Neural progenitor cell (in vitro differentiated cells): ENCODE measurements around the gene DCAF4L1. TPM values are rescaled to one million over a fixed set of nuclear protein-coding genes. Genes with fewer than 3 reads are reported as not detected.

Source experiments
- DNase-seq: peaks from one replicate; pipeline ENCODE4 v3.0.0-alpha.2; 2016; ENCODE audit warnings: low spot score
- H2AFZ ChIP-seq: fragments of 200-600 bp; sonication (generic); replicated peaks from 2 replicates; pipeline ENCODE4 v1.6.1; 2016; ENCODE audit warnings: antibody characterized with exemption
- H3F3A ChIP-seq: fragments of 200-600 bp; sonication (generic); 2 replicates; pipeline ENCODE4 v1.6.1; 2016; ENCODE audit warnings: antibody characterized with exemption, low read depth
- H3K27ac ChIP-seq: fragments of 200-600 bp; sonication (generic); 2 replicates; pipeline ENCODE4 v1.5.1; 2016; ENCODE audit warnings: mild to moderate bottlenecking
- H3K27me3 ChIP-seq: fragments of 200-600 bp; sonication (generic); 2 replicates; pipeline ENCODE4 v1.6.1; 2016; ENCODE audit warnings: mild to moderate bottlenecking, moderate library complexity
- H3K36me3 ChIP-seq: fragments of 200-600 bp; sonication (generic); 2 replicates; pipeline ENCODE4 v1.5.1; 2016
- H3K4me1 ChIP-seq: fragments of 200-600 bp; sonication (generic); 2 replicates; pipeline ENCODE4 v1.6.1; 2016; ENCODE audit warnings: mixed run types
- H3K4me2 ChIP-seq: fragments of 200-600 bp; sonication (generic); 2 replicates; pipeline ENCODE4 v1.6.1; 2016
- H3K4me3 ChIP-seq: fragments of 200-600 bp; sonication (generic); 2 replicates; pipeline ENCODE4 v1.5.1; 2016
- H3K79me2 ChIP-seq: fragments of 200-600 bp; sonication (generic); 2 replicates; pipeline ENCODE4 v1.6.1; 2016; ENCODE audit warnings: low read depth
- H3K9ac ChIP-seq: fragments of 200-600 bp; sonication (generic); 2 replicates; pipeline ENCODE4 v1.6.1; 2016
- H3K9me3 ChIP-seq: fragments of 200-600 bp; sonication (generic); 2 replicates; pipeline ENCODE4 v1.5.1; 2016; ENCODE audit warnings: low read depth
- H4K20me1 ChIP-seq: fragments of 200-600 bp; sonication (generic); 2 replicates; pipeline ENCODE4 v1.6.1; 2016; ENCODE audit warnings: low read depth
- H3K27ac Mint-ChIP-seq: 3 replicates; pipeline ENCODE4 v1.8.0; 2021; ENCODE audit warnings: mixed read lengths
- H3K27me3 Mint-ChIP-seq: 2 replicates; pipeline ENCODE4 v1.8.0; 2022; ENCODE audit warnings: low read depth, mild to moderate bottlenecking, inconsistent platforms, moderate library complexity, mixed read lengths; ENCODE audit not compliant: insufficient read depth
- H3K36me3 Mint-ChIP-seq: 3 replicates; pipeline ENCODE4 v1.8.0; 2021; ENCODE audit warnings: mixed read lengths
- H3K4me1 Mint-ChIP-seq: 3 replicates; pipeline ENCODE4 v1.8.0; 2021; ENCODE audit warnings: mixed read lengths
- H3K4me3 Mint-ChIP-seq: 3 replicates; pipeline ENCODE4 v1.8.0; 2021; ENCODE audit warnings: mild to moderate bottlenecking, moderate library complexity, mixed read lengths
- H3K9me3 Mint-ChIP-seq: 3 replicates; pipeline ENCODE4 v1.8.0; 2020; ENCODE audit warnings: mixed read lengths
- CTCF ChIP-seq: fragments of 200-600 bp; sonication (generic); IDR thresholded peaks from 2 replicates; pipeline ENCODE4 v1.5.1; 2017; ENCODE audit warnings: antibody characterized with exemption, mild to moderate bottlenecking
- EZH2 ChIP-seq: fragments of 200-600 bp; sonication (generic); IDR thresholded peaks from 2 replicates; pipeline ENCODE4 v1.6.1; 2017; ENCODE audit warnings: antibody characterized with exemption, mild to moderate bottlenecking, moderate library complexity
- EZH2phosphoT487 ChIP-seq: fragments of 200-600 bp; sonication (generic); IDR thresholded peaks from 2 replicates; pipeline ENCODE4 v1.6.1; 2017; ENCODE audit warnings: antibody characterized with exemption
- total RNA-seq: library from RNA; depleted of rRNA; stranded (reverse); fragments of >200 nt; gene quantifications from 2 replicates; pipeline ENCODE4 v1.2.3, GENCODE V29; 2015; ENCODE audit warnings: low replicate concordance

Gene DCAF4L1
- total RNA-seq, 1 donor from 2014 or later: 0.17 TPM

GRCh38 chr4:41939016-41939626 lies 42.4 kb upstream of the DCAF4L1 start:
- H3K9ac ChIP-seq: no peak overlapping the region
- TF ChIP-seq EZH2phosphoT487: no peak
- TF ChIP-seq CTCF: no peak
- TF ChIP-seq EZH2: no peak
- no peaks in the 10 kb centered on the region for H3K9me3 ChIP-seq
- H3F3A ChIP-seq: peaks cover 7% of the 10 kb centered on the region
- Mint-ChIP-seq H3K4me1 (peaks cover 18% of the 10 kb centered on the region), H3K4me3 (no peak overlapping the region), H3K36me3 (peaks cover 7% of the 10 kb centered on the region), H3K27ac (no peak overlapping the region), H3K27me3 (no peaks in the 10 kb centered on the region), H3K9me3 (no peaks in the 10 kb centered on the region)
- peaks cover 11% of the 10 kb centered on the region for H3K4me1 ChIP-seq
- H3K27me3 ChIP-seq: no peaks in the 10 kb centered on the region
- no peak overlapping the region for H2AFZ ChIP-seq
- DNase-seq: no peak
- no peak overlapping the region for H3K27ac ChIP-seq
- peaks cover 14% of the 10 kb centered on the region for H3K36me3 ChIP-seq
- no peak overlapping the region for H3K4me3 ChIP-seq
- peaks cover 34% of the 10 kb centered on the region for H4K20me1 ChIP-seq
- peaks cover 78% of the 10 kb centered on the region for H3K79me2 ChIP-seq
- no peak overlapping the region for H3K4me2 ChIP-seq

- TF ChIP-seq CTCF: no peak
- no peak for TF ChIP-seq EZH2phosphoT487
- TF ChIP-seq EZH2: no peak
- Histone ChIP-seq H2AFZ (no peak overlapping the region), H3K79me2 (peaks cover 78% of the 10 kb centered on the region), H4K20me1 (peaks cover 29% of the 10 kb centered on the region), H3K4me3 (no peak overlapping the region), H3K36me3 (peaks cover 31% of the 10 kb centered on the region), H3F3A (no peaks in the 10 kb centered on the region), H3K9ac (no peak overlapping the region), H3K4me1 (peaks cover 11% of the 10 kb centered on the region), H3K27me3 (no peaks in the 10 kb centered on the region), H3K27ac (no peak overlapping the region), H3K9me3 (no peaks in the 10 kb centered on the region), H3K4me2 (no peak overlapping the region)
- Mint-ChIP-seq H3K27ac (no peak overlapping the region), H3K27me3 (no peaks in the 10 kb centered on the region), H3K36me3 (peaks cover 9% of the 10 kb centered on the region), H3K4me3 (no peak overlapping the region), H3K4me1 (peaks cover 9% of the 10 kb centered on the region), H3K9me3 (no peaks in the 10 kb centered on the region)
- DNase-seq: no peak
These were observed 40.7 kb upstream of the DCAF4L1 start for GRCh38 chr4:41940834-41941233.

GRCh38 chr4:41943506-41943905 lies 38.0 kb upstream of the DCAF4L1 start:
- Mint-ChIP-seq H3K4me1 (no peaks in the 10 kb centered on the region), H3K9me3 (no peaks in the 10 kb centered on the region), H3K27ac (no peak overlapping the region), H3K27me3 (no peaks in the 10 kb centered on the region), H3K4me3 (no peak overlapping the region), H3K36me3 (peaks cover 9% of the 10 kb centered on the region)
- Histone ChIP-seq H3K27me3 (no peaks in the 10 kb centered on the region), H3K9me3 (no peaks in the 10 kb centered on the region), H2AFZ (no peak overlapping the region), H3K9ac (no peak overlapping the region), H3K4me3 (no peak overlapping the region), H3K79me2 (peaks cover 51% of the 10 kb centered on the region), H3F3A (no peaks in the 10 kb centered on the region), H3K4me2 (no peak overlapping the region), H3K4me1 (no peaks in the 10 kb centered on the region), H3K27ac (no peak overlapping the region), H3K36me3 (peaks cover 38% of the 10 kb centered on the region), H4K20me1 (peaks cover 11% of the 10 kb centered on the region)
- TF ChIP-seq EZH2 (no peak), EZH2phosphoT487 (no peak)
- no peak for DNase-seq

- Mint-ChIP-seq H3K4me3 (no peak overlapping the region), H3K27me3 (no peaks in the 10 kb centered on the region), H3K4me1 (no peaks in the 10 kb centered on the region), H3K27ac (no peak overlapping the region), H3K36me3 (peaks cover 11% of the 10 kb centered on the region), H3K9me3 (no peaks in the 10 kb centered on the region)
- Histone ChIP-seq H3K79me2 (peaks cover 46% of the 10 kb centered on the region), H3F3A (no peaks in the 10 kb centered on the region), H3K36me3 (peaks cover 36% of the 10 kb centered on the region), H3K4me2 (no peak overlapping the region), H4K20me1 (peaks cover 10% of the 10 kb centered on the region), H3K9me3 (no peaks in the 10 kb centered on the region), H3K4me3 (no peak overlapping the region), H3K4me1 (no peaks in the 10 kb centered on the region), H3K9ac (no peak overlapping the region), H3K27me3 (no peaks in the 10 kb centered on the region), H2AFZ (no peak overlapping the region), H3K27ac (no peak overlapping the region)
- no peak for TF ChIP-seq EZH2
- no peak for TF ChIP-seq EZH2phosphoT487
- no peak for TF ChIP-seq CTCF
- DNase-seq: no peak
These were observed 37.5 kb upstream of the DCAF4L1 start for GRCh38 chr4:41944089-41944488.
